Thoracic aorta (tissue), 2 donors: ENCODE results near the gene OR10AD1. TPM values are rescaled to one million over a fixed set of nuclear protein-coding genes. Genes with fewer than 3 reads are reported as not detected.

Source experiments
- ATAC-seq: fragments of 150-250 bp; one replicate; pipeline ENCODE4 v1.8.0; 2017; ENCODE audit warnings: low read depth; ENCODE audit not compliant: insufficient number of reproducible peaks, low FRiP score
- DNase-seq: peaks from one replicate; pipeline ENCODE4 v3.0.0-alpha.2; 2020; ENCODE audit warnings: low spot score
- H3K27ac ChIP-seq, 2 donors: fragments of 200-600 bp; sonication (generic); 1 replicate in 1 of 2; 2 replicates in 1 of 2; pipeline ENCODE4 v1.5.1; 2016; ENCODE audit warnings: mild to moderate bottlenecking in 2 of 2, moderate library complexity in 2 of 2
- H3K27me3 ChIP-seq: fragments of 200-600 bp; sonication (generic); replicated peaks from 2 replicates; pipeline ENCODE4 v1.6.0; 2016; ENCODE audit warnings: mild to moderate bottlenecking; ENCODE audit not compliant: insufficient read depth
- H3K36me3 ChIP-seq: fragments of 200-600 bp; sonication (generic); one replicate; pipeline ENCODE4 v1.5.1; 2016
- H3K4me1 ChIP-seq, 2 donors: fragments of 200-600 bp; sonication (generic); 1 replicate in 1 of 2; 2 replicates in 1 of 2; pipeline versions ENCODE4 v1.5.1 to v1.6.0; 2016; ENCODE audit warnings: low read depth in 2 of 2, mild to moderate bottlenecking in 1 of 2; ENCODE audit not compliant: control insufficient read depth in 1 of 2
- H3K4me3 ChIP-seq: fragments of 200-600 bp; sonication (generic); 2 replicates; pipeline ENCODE4 v1.5.1; 2016; ENCODE audit warnings: mild to moderate bottlenecking
- H3K9me3 ChIP-seq: fragments of 200-600 bp; sonication (generic); 2 replicates; pipeline ENCODE4 v1.5.1; 2016
- CTCF ChIP-seq: fragments of 200-600 bp; sonication (generic); IDR thresholded peaks from one replicate; pipeline ENCODE4 v1.5.1; 2019; ENCODE audit warnings: antibody characterized with exemption
- total RNA-seq, 2 donors: library from RNA; depleted of rRNA; stranded (reverse); fragments of >200 nt; gene quantifications; one replicate each; pipeline versions ENCODE4 v1.1.0 to v1.2.3, GENCODE V29; 2016

The OR10AD1 gene
- total RNA-seq, 2 donors from 2014 or later = not detected

- no peak overlapping the region for H3K27ac ChIP-seq
- H3K4me3 ChIP-seq = no peak overlapping the region
Measured at GRCh38 chr12:48165089-48165981, 37.8 kb downstream of the OR10AD1 start.

GRCh38 chr12:48164451-48164850 is 38.6 kb downstream of the OR10AD1 start:
- ATAC-seq (no peak), DNase-seq (no peak)
- H3K27ac ChIP-seq = no peak overlapping the region
- H3K4me1 ChIP-seq = no peaks in the 10 kb centered on the region
- H3K27me3 ChIP-seq = no peaks in the 10 kb centered on the region
- H3K36me3 ChIP-seq = no peaks in the 10 kb centered on the region
- TF ChIP-seq CTCF = no peak
- no peaks in the 10 kb centered on the region for H3K9me3 ChIP-seq
- no peak overlapping the region for H3K4me3 ChIP-seq

More at GRCh38 chr12:48165089-48165981, 37.8 kb downstream of the OR10AD1 start:
- Histone ChIP-seq H3K4me1 (no peaks in the 10 kb centered on the region), H3K9me3 (no peaks in the 10 kb centered on the region), H3K27me3 (no peaks in the 10 kb centered on the region), H3K36me3 (no peaks in the 10 kb centered on the region)
- ATAC-seq = no peak
- DNase-seq = no peak
- peak; percentile 83 for TF ChIP-seq CTCF

- no peak for ATAC-seq
- Histone ChIP-seq H3K27ac (no peak overlapping the region), H3K27me3 (no peaks in the 10 kb centered on the region), H3K4me3 (no peak overlapping the region), H3K9me3 (no peaks in the 10 kb centered on the region), H3K4me1 (no peaks in the 10 kb centered on the region), H3K36me3 (no peaks in the 10 kb centered on the region)
- TF ChIP-seq CTCF = no peak
- DNase-seq = no peak
Measured at GRCh38 chr12:48163150-48163747, 39.8 kb downstream of the OR10AD1 start.

GRCh38 chr12:48160807-48161206 is 42.3 kb downstream of the OR10AD1 start:
- Histone ChIP-seq H3K27ac (no peak overlapping the region), H3K36me3 (no peaks in the 10 kb centered on the region), H3K4me1 (peaks cover 6% of the 10 kb centered on the region in 2 donors), H3K27me3 (no peaks in the 10 kb centered on the region), H3K9me3 (no peaks in the 10 kb centered on the region), H3K4me3 (no peak overlapping the region)
- DNase-seq (no peak), ATAC-seq (no peak)
- TF ChIP-seq CTCF = no peak

GRCh38 chr12:48160046-48160445 is 43.0 kb downstream of the OR10AD1 start:
- no peak for ATAC-seq
- Histone ChIP-seq H3K4me3 (no peak overlapping the region), H3K27ac (no peak overlapping the region), H3K4me1 (peaks cover 6% of the 10 kb centered on the region in 2 donors), H3K27me3 (no peaks in the 10 kb centered on the region), H3K36me3 (no peaks in the 10 kb centered on the region), H3K9me3 (no peaks in the 10 kb centered on the region)
- TF ChIP-seq CTCF = no peak
- DNase-seq = no peak
